GM12864 (cell line): ENCODE measurements around the gene LRRFIP1.
"Not testable (repeated sequence)": the region's sequence is repeated elsewhere in the genome, so short reads cannot be mapped to it uniquely, and the experiment has no call there.

Experiments
- DNase-seq: peaks from one replicate; pipeline ENCODE4 v3.0.0-alpha.2; 2011; ENCODE audit warnings: low read depth
- H3K4me3 ChIP-seq: 2 replicates; pipeline ENCODE4 v1.5.1; 2011; ENCODE audit warnings: mild to moderate bottlenecking, low read depth, low read length, control low read depth
- CTCF ChIP-seq: IDR thresholded peaks from 2 replicates; pipeline ENCODE4 v1.5.1; 2011; ENCODE audit warnings: low read depth, mild to moderate bottlenecking, moderate library complexity, low read length, control low read depth, inconsistent platforms; ENCODE audit errors: missing control alignments

Gene LRRFIP1

GRCh38 chr2:237604391-237604790 lies 23.0 kb upstream of the LRRFIP1 start:
- TF ChIP-seq CTCF = no peak
- no peak for DNase-seq
- H3K4me3 ChIP-seq = no peak overlapping the region

- no peak for DNase-seq
- TF ChIP-seq CTCF = peak; percentile 12
- no peak overlapping the region for H3K4me3 ChIP-seq
These were observed 22.4 kb upstream of the LRRFIP1 start for GRCh38 chr2:237604960-237605359.

- not testable (repeated sequence) for H3K4me3 ChIP-seq
These were observed 20.9 kb upstream of the LRRFIP1 start for GRCh38 chr2:237606522-237606921.

GRCh38 chr2:237612527-237613357 lies 14.6 kb upstream of the LRRFIP1 start:
- no peak for TF ChIP-seq CTCF
- no peak for DNase-seq
- no peak overlapping the region for H3K4me3 ChIP-seq

More at GRCh38 chr2:237606522-237606921, 20.9 kb upstream of the LRRFIP1 start:
- not testable (repeated sequence) for DNase-seq

GRCh38 chr2:237613679-237614078 lies 13.7 kb upstream of the LRRFIP1 start:
- H3K4me3 ChIP-seq = no peak overlapping the region
- TF ChIP-seq CTCF = no peak
- DNase-seq = no peak

- DNase-seq = no peak
- TF ChIP-seq CTCF = peak; percentile 12
- no peak overlapping the region for H3K4me3 ChIP-seq
These were observed 13.2 kb upstream of the LRRFIP1 start for GRCh38 chr2:237614151-237614720.

GRCh38 chr2:237615631-237616249 lies 11.6 kb upstream of the LRRFIP1 start:
- no peak for DNase-seq
- H3K4me3 ChIP-seq = no peak overlapping the region
- no peak for TF ChIP-seq CTCF
